ENCODE results near the gene CLRN3. TPM values are rescaled to one million over a fixed set of nuclear protein-coding genes. Genes with fewer than 3 reads are reported as not detected.

The CLRN3 gene
- total RNA-seq, 4 donors from 2014 or later: not detected

- TF ChIP-seq CTCF (IDR thresholded peaks at IDR 0.05; ENCODE audit: low read depth): no peak
Measured at GRCh38 chr10:127922675-127923366, 30.1 kb upstream of the CLRN3 start.

- no peak for TF ChIP-seq CTCF (IDR thresholded peaks at IDR 0.05; ENCODE audit: low read depth)
Measured at GRCh38 chr10:127922206-127922605, 29.5 kb upstream of the CLRN3 start.

- no peak for TF ChIP-seq CTCF (IDR thresholded peaks at IDR 0.05; ENCODE audit: low read depth)
Measured at GRCh38 chr10:127921753-127922145, 29.0 kb upstream of the CLRN3 start.

- TF ChIP-seq CTCF (IDR thresholded peaks at IDR 0.05; ENCODE audit: low read depth): no peak
Measured at GRCh38 chr10:127921075-127921752, 28.5 kb upstream of the CLRN3 start.

- no peak for TF ChIP-seq CTCF (IDR thresholded peaks at IDR 0.05; ENCODE audit: low read depth)
Measured at GRCh38 chr10:127920306-127921074, 27.7 kb upstream of the CLRN3 start.

GRCh38 chr10:127919418-127920271, 26.9 kb upstream of the CLRN3 start:
- TF ChIP-seq CTCF (IDR thresholded peaks at IDR 0.05; ENCODE audit: low read depth): no peak

All from subcutaneous adipose tissue (tissue), 4 donors.